HG03103 (cell line): Measurements from ENCODE around the gene PAPLN.
"Not testable (repeated sequence)": the region's sequence is repeated elsewhere in the genome, so short reads cannot be mapped to it uniquely, and the experiment has no call there.

Source experiments
- ATAC-seq: cut with Tn5 transposase; IDR thresholded peaks from one replicate; pipeline ENCODE4 v1.9.1; 2021; ENCODE audit warnings: low read depth; ENCODE audit not compliant: unreplicated experiment

PAPLN gene

GRCh38 chr14:73237219-73237785 is at the start of gene PAPLN:
Gene PAPLN (plus strand): TSS chr14:73237506. CDS start chr14:73239779, 2,273 bp downstream.
- ATAC-seq, result no peak

DNA sequence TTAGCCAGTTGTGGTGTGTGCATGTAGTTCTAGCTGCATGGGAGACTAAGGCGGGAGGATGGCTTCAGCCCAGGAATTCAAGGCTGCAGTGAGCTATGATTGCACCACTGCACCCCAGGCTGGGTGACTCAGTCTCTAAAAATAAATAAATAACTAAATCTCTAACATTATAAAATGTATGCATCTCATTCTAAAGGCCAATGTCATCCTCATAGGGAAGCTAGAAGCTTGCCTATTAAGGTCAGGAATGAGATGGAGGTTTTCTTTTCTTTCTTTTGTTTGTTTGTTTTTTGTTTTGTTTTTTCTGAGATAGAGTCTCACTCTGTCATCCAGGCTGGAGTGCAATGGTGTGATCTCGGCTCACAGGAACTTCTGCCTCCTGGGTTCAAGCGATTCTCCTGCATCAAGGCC is 48.8 kb upstream of the PAPLN start:
- no peak for ATAC-seq

DNA sequence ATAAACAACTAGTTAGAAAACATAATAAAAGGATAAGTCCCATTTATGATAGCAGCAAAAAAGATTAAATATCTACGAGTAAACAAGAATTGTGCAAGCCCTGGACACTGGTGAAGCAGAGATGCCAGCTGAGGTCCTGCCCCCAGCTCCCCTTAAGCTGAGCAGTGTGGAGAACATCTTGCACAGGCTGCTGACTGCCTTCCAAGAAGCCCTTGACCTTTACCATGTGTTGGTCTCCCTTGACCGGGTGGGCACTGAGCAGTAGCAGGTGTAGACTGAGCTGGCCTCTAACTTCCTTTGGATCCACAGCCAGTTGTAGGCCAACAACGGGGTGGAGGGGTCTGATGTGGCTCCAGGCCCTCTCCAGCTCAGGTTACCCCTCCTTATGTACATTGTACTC is 47.7 kb upstream of the PAPLN start:
- ATAC-seq, result no peak

DNA sequence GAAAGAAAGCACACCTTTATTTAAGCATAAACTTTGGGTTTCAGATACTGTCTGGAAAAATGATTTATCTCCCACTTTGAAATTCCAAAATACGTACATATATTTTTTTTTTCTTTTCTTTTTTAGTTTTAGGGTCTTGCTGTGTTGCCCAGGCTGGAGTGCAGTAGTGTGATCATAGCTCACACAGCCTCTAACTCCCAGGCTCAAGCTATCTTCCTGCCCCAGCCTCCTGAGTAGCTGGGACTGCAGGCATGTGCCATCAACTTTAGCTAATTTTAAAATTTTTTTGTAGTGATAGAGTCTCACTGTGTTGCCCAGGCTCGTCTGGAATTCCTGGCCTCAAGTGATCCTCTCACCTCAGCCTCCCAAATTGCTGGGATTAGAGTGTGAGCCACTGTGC is 45.9 kb upstream of the PAPLN start:
- no peak for ATAC-seq

DNA sequence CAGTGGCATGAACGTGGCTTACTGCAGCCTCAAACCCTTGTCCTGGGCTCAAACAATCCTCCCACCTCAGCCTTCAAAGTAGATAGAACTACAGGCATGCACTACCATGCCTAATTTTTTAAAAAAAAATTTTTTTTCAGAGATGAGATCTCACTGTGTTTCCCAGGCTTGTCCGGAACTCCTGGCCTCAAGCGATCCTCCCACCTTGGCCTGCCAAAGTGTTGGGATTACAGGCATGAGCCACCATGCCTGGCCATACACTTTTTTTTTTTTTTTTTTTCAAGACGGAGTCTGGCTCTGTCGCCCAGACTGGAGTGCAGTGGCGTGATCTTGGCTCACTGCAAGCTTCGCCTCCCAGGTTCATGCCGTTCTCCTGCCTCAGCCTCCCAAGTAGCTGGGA is 43.0 kb upstream of the PAPLN start:
- not testable (repeated sequence) for ATAC-seq

GRCh38 chr14:73198253-73198652 is 39.1 kb upstream of the PAPLN start:
- no peak for ATAC-seq

DNA sequence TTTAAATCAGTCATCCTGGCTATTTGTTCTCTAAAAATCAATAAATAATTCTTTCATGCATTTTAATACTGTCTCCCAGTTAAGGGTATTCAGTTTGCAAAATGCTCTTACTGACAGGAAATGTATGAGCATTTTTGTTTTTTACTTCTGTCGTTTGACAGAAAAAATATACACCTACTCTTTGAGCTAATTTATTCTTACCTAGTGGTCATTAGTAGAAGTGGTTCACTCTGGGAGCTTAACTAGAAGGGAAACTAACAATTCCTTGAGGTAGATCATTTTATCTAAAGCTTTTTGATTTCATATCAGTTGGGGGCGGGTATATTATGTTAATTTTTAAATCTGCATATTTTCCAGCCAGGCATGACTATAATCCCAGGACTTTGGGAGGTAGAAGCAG is 33.8 kb upstream of the PAPLN start:
- ATAC-seq, result no peak

GRCh38 chr14:73207615-73208014 is 29.7 kb upstream of the PAPLN start:
- ATAC-seq, result no peak

- ATAC-seq, result no peak
These were observed 28.9 kb upstream of the PAPLN start for GRCh38 chr14:73208390-73208789.

GRCh38 chr14:73208846-73209245 is 28.5 kb upstream of the PAPLN start:
- no peak for ATAC-seq

- ATAC-seq, result no peak
These were observed 27.4 kb upstream of the PAPLN start for GRCh38 chr14:73209953-73210352.

DNA sequence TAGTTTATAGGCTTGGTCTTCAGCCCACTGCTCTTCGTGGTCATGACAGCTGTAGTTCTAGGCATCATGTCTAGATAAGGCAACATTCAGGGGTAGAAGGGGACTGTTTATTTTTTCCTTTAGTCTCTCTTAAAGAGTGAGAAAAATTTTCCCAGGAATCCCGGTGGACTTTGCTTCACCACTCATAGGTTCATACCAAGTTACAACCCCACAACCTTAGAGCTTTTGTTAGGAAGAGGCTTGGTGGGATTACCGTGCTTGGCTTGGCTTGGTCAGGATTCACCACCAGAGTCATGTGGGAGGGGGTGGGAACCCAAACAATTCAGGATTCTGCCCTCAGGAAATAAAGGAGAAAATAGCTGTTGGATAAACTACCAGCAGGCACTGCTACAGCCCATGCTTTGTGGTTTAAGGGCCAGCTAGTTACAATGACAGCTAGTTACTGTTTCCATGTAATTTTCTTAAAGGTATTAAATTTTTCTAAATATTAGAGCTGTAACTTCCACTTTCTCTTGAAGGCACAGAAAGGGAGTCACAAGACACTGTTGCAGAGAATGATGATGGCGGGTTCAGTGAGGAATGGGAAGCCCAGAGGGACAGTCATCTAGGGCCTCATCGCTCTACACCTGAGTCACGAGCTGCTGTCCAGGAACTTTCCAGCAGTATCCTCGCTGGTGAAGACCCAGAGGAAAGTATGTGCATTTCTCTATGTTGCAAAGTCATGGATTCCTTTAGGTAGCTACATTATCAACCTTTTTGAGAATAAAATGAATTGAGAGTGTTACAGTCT is 25.9 kb upstream of the PAPLN start:
- ATAC-seq, result no peak

- ATAC-seq, result no peak
These were observed 21.3 kb upstream of the PAPLN start for GRCh38 chr14:73216030-73216429.

GRCh38 chr14:73217411-73217810 is 19.9 kb upstream of the PAPLN start:
- ATAC-seq, result no peak

DNA sequence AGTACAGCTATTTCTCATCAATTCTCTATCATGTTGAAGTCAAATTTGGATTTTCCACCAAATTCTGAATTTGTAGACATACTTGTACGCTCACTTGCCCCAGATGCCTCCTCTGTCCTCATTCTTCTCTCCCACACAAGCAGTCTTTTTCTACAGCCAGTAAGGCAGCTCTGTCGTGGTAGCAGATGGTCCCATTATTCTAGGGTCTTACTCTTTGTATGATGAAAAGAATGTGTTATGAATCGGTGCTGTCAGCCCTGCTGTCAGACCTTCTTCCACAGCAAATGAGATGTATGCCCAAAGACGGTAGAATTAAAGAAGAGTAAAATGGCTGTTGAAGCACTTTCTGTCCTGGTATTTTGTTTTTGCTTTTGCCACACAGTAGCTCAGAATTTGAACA is 17.2 kb upstream of the PAPLN start:
- no peak for ATAC-seq

DNA sequence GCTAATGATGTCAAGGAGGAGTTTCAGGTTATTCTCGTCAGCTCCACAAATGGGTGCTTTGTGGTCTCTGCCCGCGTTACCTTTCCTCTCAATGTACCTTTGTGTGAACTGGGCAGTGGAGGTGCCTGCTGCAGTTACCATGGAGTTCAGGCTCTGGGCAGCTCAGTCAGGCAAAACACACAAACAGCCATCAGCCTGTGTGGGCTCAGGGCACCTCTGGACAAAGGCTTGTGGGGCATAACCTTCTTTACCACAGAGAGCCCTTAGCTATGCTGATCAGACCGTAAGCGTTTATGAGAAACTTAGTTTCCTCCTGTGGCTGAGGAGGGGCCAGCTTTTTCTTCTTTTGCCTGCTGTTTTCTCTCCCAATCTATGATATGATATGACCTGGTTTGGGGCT is 16.7 kb upstream of the PAPLN start:
- ATAC-seq, result no peak

DNA sequence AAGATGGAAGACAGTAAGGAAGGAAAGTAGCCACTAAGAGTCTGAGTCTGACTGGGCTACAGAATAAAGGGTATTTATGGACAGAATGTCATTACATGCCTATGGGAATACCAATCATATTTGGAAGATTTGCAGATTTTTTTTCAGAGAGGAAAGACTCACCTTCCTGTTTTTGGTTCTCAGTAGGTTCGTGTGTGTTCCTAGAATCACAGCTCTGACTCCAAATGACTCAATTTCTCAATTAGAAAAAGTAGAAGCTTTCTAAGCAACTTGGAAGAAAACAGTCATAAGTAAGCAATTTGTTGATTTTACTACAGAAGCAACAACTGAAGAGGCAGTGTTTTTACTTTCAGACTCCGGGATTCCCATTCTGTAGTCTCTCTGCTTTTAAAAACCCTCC is 15.4 kb upstream of the PAPLN start:
- no peak for ATAC-seq

GRCh38 chr14:73223049-73223448 is 14.3 kb upstream of the PAPLN start:
- no peak for ATAC-seq

DNA sequence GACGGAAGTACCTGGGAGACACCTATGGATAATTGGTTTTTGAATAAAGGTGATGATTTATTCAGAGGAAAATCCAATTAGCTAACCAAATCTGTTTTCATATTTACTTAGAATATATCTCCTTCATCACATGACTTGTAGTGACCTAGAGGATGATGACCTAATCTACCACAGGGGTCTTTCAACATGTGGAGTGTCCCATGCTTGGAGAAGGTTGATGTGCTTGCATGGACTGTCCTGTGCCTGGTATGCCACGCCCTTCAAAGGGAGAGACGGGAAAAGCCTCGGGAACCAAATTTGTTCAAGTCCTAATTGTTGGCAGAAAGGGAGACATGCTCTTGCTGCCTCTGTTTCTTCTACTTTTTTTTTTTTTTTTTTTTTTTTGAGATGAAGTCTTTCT is 11.8 kb upstream of the PAPLN start:
- ATAC-seq, result no peak

DNA sequence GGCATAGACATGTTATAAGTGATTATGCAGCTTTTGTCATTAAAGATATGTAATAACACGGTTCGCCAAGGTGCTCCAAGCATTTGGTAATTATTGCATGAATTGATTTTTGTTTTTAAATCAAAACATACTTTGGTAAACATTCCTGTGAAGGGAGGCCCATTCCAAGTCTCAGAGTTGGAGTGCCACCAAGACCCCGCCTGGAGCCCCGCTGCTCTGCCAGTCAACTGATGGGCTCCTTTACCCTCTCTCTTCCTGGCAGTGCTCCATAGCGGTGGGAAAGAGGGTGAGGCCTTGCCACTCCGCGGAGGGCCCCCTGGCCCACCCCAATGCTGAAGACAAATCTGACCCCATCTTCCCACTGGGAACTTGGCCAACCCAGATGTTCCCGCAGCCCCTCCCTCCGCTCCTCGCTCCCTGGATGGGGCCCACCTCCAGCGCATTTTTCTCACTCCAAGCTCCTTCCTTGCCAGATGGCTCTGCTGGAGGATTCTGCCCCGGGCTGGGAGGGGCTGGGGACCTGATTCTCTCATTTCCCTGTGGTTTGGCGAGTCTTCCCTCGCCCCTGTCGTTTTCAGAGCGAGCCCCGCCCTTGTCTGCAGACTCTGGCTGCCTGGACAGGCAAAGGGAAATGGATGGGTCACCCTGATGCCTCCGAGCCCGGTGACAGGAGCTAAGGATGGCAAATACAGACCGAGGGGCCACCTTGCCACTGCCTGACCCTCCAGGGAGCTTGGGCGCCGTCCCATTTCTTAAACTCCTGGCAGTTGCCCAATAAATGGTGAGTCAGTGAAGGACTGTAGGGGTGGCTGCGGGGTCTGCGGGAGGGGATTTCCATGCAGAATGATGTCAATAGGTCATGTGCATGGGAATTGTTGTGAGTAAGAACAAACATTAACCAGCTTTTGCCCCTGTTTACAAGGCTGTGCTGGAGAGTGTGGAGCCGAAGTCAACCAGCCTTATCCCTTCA is 9.2 kb upstream of the PAPLN start:
- no peak for ATAC-seq

DNA sequence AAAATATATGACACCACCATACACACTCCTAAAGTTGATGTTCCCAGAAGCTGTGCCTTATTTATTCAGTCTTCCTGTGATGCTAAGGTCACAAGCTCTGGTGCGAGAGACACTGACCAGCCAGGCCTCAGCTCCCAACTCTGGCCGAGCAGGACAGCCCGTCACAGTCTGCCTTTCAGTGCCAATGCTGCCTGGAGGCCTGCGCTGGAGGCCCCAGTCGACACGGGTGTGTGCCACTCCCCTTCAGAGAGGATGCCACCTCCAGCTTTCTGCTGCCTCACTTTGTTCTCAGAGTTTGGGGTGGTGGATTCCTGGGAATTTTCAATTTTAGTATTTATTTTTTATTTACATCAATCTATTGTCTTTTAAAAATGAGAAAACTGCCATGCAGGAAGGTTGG is 7.3 kb upstream of the PAPLN start:
- ATAC-seq, result no peak
